Heart left ventricle (tissue), 13 donors: Measurements from ENCODE around the gene AHCYL1.

ENCODE experiments used
- POLR2A ChIP-seq, 2 donors: fragments of 450-650 bp; IDR thresholded peaks; one replicate each; pipeline ENCODE4 v1.6.1; 2017; ENCODE audit warnings: antibody characterized with exemption in 2 of 2, mild to moderate bottlenecking in 2 of 2, moderate library complexity in 2 of 2
- TF ChIP-seq, protein P1 (sequence below), 12 donors: fragments of 200-600 bp; sonication (generic) in 4 of 12; IDR thresholded peaks; one replicate each; pipeline versions ENCODE4 v1.5.0 to v1.8.0; 2018 to 2022; ENCODE audit warnings: antibody characterized with exemption in 12 of 12, mild to moderate bottlenecking in 5 of 12
- donor health status: ischemic (EF 13 %, LVEDD 7.1; RV severe dilation, severe dysfunction).
- donor health status: DM: no; HTN: yes; CAD: no.
- donor health status: DM: no; HTN: no; CAD: no.
- donor health status: ischemic (EF 25% LVEDD 6.9; RV normal size, moderate dysfunction).
- donor health status: ischemic (EF 25% LVEDD 5.7; RV mildly dilated, moderate dysfunction).
- donor health status: ischemic (EF 35%, LVEDD 5.7; RV mildly dilated, moderate dysfunction).
- donor health status: nonischemic (EF 11% LVEDD 7.7; RV severe dilation, severe dysfunction).
- donor health status: DM: yes; HTN: yes; CAD: no.
- donor health status: PGD.
- donor health status: ischemic (EF 29% LVEDD 5.4; RV normal size, mild dysfunction).
- donor health status: nonischemic (EF 23%, LVEDD 6.1; RV moderate dilation, normal function).

DNA sequence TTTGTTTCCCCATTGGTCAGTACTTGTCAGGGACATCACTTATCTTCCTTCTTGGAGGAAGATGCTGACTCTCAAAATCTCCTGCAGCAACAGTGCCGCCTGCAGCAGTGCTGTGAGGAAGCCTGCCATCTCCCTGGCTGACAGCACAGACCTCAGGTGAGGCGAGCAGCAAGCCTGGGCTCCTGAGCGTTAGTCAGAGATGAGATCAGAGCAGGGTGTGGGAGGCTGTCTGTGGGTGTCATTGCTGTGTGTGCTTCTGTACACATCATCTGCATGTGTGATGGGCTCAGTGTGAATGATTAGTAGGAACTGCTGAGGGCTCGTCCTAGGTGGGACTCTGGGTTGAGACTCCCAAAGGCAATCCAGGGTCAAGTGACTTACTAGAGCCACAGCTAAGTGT is 56.0 kb downstream of the AHCYL1 start:
- TF ChIP-seq POLR2A (IDR thresholded peaks at IDR 0.05) = no peak
- TF ChIP-seq, protein P1, sequence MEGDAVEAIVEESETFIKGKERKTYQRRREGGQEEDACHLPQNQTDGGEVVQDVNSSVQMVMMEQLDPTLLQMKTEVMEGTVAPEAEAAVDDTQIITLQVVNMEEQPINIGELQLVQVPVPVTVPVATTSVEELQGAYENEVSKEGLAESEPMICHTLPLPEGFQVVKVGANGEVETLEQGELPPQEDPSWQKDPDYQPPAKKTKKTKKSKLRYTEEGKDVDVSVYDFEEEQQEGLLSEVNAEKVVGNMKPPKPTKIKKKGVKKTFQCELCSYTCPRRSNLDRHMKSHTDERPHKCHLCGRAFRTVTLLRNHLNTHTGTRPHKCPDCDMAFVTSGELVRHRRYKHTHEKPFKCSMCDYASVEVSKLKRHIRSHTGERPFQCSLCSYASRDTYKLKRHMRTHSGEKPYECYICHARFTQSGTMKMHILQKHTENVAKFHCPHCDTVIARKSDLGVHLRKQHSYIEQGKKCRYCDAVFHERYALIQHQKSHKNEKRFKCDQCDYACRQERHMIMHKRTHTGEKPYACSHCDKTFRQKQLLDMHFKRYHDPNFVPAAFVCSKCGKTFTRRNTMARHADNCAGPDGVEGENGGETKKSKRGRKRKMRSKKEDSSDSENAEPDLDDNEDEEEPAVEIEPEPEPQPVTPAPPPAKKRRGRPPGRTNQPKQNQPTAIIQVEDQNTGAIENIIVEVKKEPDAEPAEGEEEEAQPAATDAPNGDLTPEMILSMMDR (IDR thresholded peaks at IDR 0.05) = no peak
